GM23338 (cell line): ENCODE data around the gene RGL2. TPM values are rescaled to one million over a fixed set of nuclear protein-coding genes. Genes with fewer than 3 reads are reported as not detected.

Source experiments
- ATAC-seq: fragments of 200-7000 bp; cut with Tn5 transposase; 3 replicates; pipeline ENCODE4 v1.9.1; 2020
- DNase-seq: peaks from one replicate; pipeline ENCODE4 v3.0.0-alpha.2; 2015; ENCODE audit warnings: low spot score
- H2AFZ ChIP-seq: fragments of 200-600 bp; sonication (generic); 2 replicates; pipeline ENCODE4 v1.8.0; 2016; ENCODE audit warnings: antibody characterized with exemption, mild to moderate bottlenecking, moderate library complexity
- H3F3A ChIP-seq: fragments of 200-600 bp; sonication (generic); replicated peaks from 2 replicates; pipeline ENCODE4 v1.8.0; 2017; ENCODE audit warnings: antibody characterized with exemption, mixed run types, low read depth
- H3K27ac ChIP-seq: fragments of 200-600 bp; sonication (generic); 2 replicates; pipeline ENCODE4 v1.6.1; 2016; ENCODE audit warnings: low read depth
- H3K27me3 ChIP-seq: fragments of 200-600 bp; sonication (generic); 2 replicates; pipeline ENCODE4 v1.8.0; 2016; ENCODE audit warnings: mild to moderate bottlenecking, mixed run types, moderate library complexity; ENCODE audit not compliant: insufficient read depth
- H3K36me3 ChIP-seq: fragments of 200-600 bp; sonication (generic); 2 replicates; pipeline ENCODE4 v1.8.0; 2016; ENCODE audit warnings: mild to moderate bottlenecking; ENCODE audit not compliant: insufficient read depth
- H3K4me1 ChIP-seq: fragments of 200-600 bp; sonication (generic); 2 replicates; pipeline ENCODE4 v1.8.0; 2016; ENCODE audit warnings: mild to moderate bottlenecking, moderate library complexity; ENCODE audit not compliant: insufficient read depth
- H3K4me2 ChIP-seq: fragments of 200-600 bp; sonication (generic); 2 replicates; pipeline ENCODE4 v1.7.1; 2017; ENCODE audit warnings: mixed run types
- H3K4me3 ChIP-seq: fragments of 200-600 bp; sonication (generic); 2 replicates; pipeline ENCODE4 v1.6.1; 2016; ENCODE audit warnings: mixed run types
- H3K79me2 ChIP-seq: fragments of 200-600 bp; sonication (generic); replicated peaks from 2 replicates; pipeline ENCODE4 v1.8.0; 2017; ENCODE audit warnings: mild to moderate bottlenecking; ENCODE audit not compliant: insufficient read depth
- H3K9me2 ChIP-seq: fragments of 200-600 bp; sonication (generic); 2 replicates; pipeline ENCODE4 v1.8.0; 2017; ENCODE audit not compliant: insufficient read depth
- H4K20me1 ChIP-seq: fragments of 200-600 bp; sonication (generic); replicated peaks from 2 replicates; pipeline ENCODE4 v1.8.0; 2017; ENCODE audit warnings: mild to moderate bottlenecking; ENCODE audit not compliant: insufficient read depth
- H3K27ac Mint-ChIP-seq: 2 replicates; pipeline ENCODE4 v1.8.0; 2020; ENCODE audit warnings: inconsistent platforms, mild to moderate bottlenecking, moderate library complexity, mixed read lengths
- H3K27me3 Mint-ChIP-seq: 3 replicates; pipeline ENCODE4 v1.8.0; 2022; ENCODE audit warnings: low read depth, mild to moderate bottlenecking, moderate library complexity, mixed read lengths, inconsistent platforms; ENCODE audit not compliant: insufficient read depth, poor library complexity
- H3K36me3 Mint-ChIP-seq: 3 replicates; pipeline ENCODE4 v1.8.0; 2021; ENCODE audit warnings: low read depth, mild to moderate bottlenecking, inconsistent platforms, moderate library complexity, mixed read lengths
- H3K4me1 Mint-ChIP-seq: 3 replicates; pipeline ENCODE4 v1.8.0; 2020; ENCODE audit warnings: mild to moderate bottlenecking, inconsistent platforms, mixed read lengths
- H3K4me3 Mint-ChIP-seq: 3 replicates; pipeline ENCODE4 v1.8.0; 2021; ENCODE audit warnings: moderate library complexity, mild to moderate bottlenecking, inconsistent platforms, mixed read lengths
- H3K9me3 Mint-ChIP-seq: 3 replicates; pipeline ENCODE4 v1.8.0; 2020; ENCODE audit warnings: moderate library complexity, mild to moderate bottlenecking, inconsistent platforms, mixed read lengths
- CREB1 ChIP-seq: fragments of 250-450 bp; sonication (Bioruptor Pico); IDR thresholded peaks from 2 replicates; pipeline ENCODE4 v1.5.0; 2020; ENCODE audit warnings: low read depth, mild to moderate bottlenecking, moderate library complexity
- CTCF ChIP-seq, 2 experiments: fragments of 200-600 bp in 1 of 2; sonication (generic) in 1 of 2; conservative IDR thresholded peaks; 2 replicates each; pipeline versions ENCODE4 v1.5.1 to v1.6.1; 2016 to 2017; ENCODE audit warnings: antibody characterized with exemption in 2 of 2, low read depth in 2 of 2, mild to moderate bottlenecking in 2 of 2, moderate library complexity in 1 of 2
- ETS1 ChIP-seq: IDR thresholded peaks from 2 replicates; pipeline ENCODE4 v1.6.1; 2016; ENCODE audit warnings: antibody characterized with exemption
- EZH2 ChIP-seq: fragments of 200-600 bp; sonication (generic); IDR thresholded peaks from one replicate; pipeline ENCODE4 v1.8.0; 2017; ENCODE audit warnings: antibody characterized with exemption, mild to moderate bottlenecking, low read depth; ENCODE audit not compliant: unreplicated experiment
- JUNB ChIP-seq: IDR thresholded peaks from one replicate; pipeline ENCODE4 v1.6.1; 2016; ENCODE audit warnings: antibody characterized with exemption; ENCODE audit not compliant: unreplicated experiment
- NANOG ChIP-seq: IDR thresholded peaks from 2 replicates; pipeline ENCODE4 v1.6.1; 2016; ENCODE audit warnings: antibody characterized with exemption, borderline replicate concordance
- POLR2AphosphoS5 ChIP-seq: IDR thresholded peaks from 2 replicates; pipeline ENCODE4 v1.6.1; 2016; ENCODE audit warnings: antibody characterized with exemption, low read depth
- REST ChIP-seq: IDR thresholded peaks from one replicate; pipeline ENCODE4 v1.6.1; 2018; ENCODE audit warnings: antibody characterized with exemption; ENCODE audit not compliant: unreplicated experiment
- ZNF114 ChIP-seq: fragments of 250-450 bp; sonication (Bioruptor Pico); IDR thresholded peaks from 2 replicates; pipeline ENCODE4 v1.5.0; 2020; ENCODE audit warnings: mild to moderate bottlenecking, moderate library complexity
- polyA plus RNA-seq: library from polyadenylated mRNA; unstranded; fragments of >200 nt; fragmentation: Nextera tagmentation; extraction: Ambion mirVana; gene quantifications from 2 replicates; pipeline ENCODE4 v1.2.1, GENCODE V29; 2016
- total RNA-seq: library from RNA; depleted of rRNA; stranded (reverse); fragments of >200 nt; shearing (Covaris generic); gene quantifications from 2 replicates; pipeline ENCODE4 v1.2.3, GENCODE V29; 2014

RGL2 gene
- total and polyA plus RNA-seq, 2 experiments from 2014 or later, result 28.0 to 52.2 TPM

GRCh38 chr6:33271468-33272274, 27.1 kb downstream of the RGL2 start, which contains the start of the genes RPS18 and VPS52:
TSS of gene RPS18 (plus strand) at chr6:33272075. CDS start at chr6:33272120, 45 bp downstream.
TSS of gene VPS52 (minus strand) at chr6:33271876. CDS start at chr6:33271675, 201 bp downstream.
- Histone ChIP-seq H4K20me1 (peaks cover 36% of the 10 kb centered on the region), H3K36me3 (peaks cover 54% of the 10 kb centered on the region), H3K4me3 (peak within 1 kb of the TSS; percentile 99), H3K27ac (peak within 1 kb of the TSS; percentile 96), H3K79me2 (peaks cover 53% of the 10 kb centered on the region), H2AFZ (peak within 1 kb of the TSS; percentile 84), H3F3A (peaks cover 51% of the 10 kb centered on the region), H3K27me3 (no peaks in the 10 kb centered on the region), H3K9me2 (no peaks in the 10 kb centered on the region), H3K4me1 (peaks cover 41% of the 10 kb centered on the region), H3K4me2 (peak within 1 kb of the TSS; percentile 100)
- ATAC-seq, result peak; percentile 88
- Mint-ChIP-seq H3K27me3 (peaks cover 28% of the 10 kb centered on the region), H3K4me1 (peaks cover 35% of the 10 kb centered on the region), H3K36me3 (peaks cover 73% of the 10 kb centered on the region), H3K4me3 (peak within 1 kb of the TSS; percentile 97), H3K9me3 (peaks cover 6% of the 10 kb centered on the region; the same call in 1 of the 3 replicates), H3K27ac (peak within 1 kb of the TSS; percentile 100)
- peak; percentile 100 for DNase-seq
- TF ChIP-seq CTCF (conservative IDR thresholded peaks at IDR 0.05; ENCODE audit: low read depth in 2 of 2) (no peak), POLR2AphosphoS5 (peak; percentile 100), ETS1 (peak; percentile 78), NANOG (no peak), ZNF114 (CRISPR knock-in tag) (peak; percentile 94; the same call in 1 of the 2 replicates), REST (peak; percentile 27), EZH2 (no peak), CREB1 (peak; percentile 91), JUNB (no peak)
